NCI-H82 treated with DMSO at 0.1 percent for 48 hours (cell line): ENCODE data around the gene EFR3B.

ENCODE experiments used
- DNase-seq: peaks from one replicate; lab custom pipeline; 2025; ENCODE audit not compliant: unreplicated experiment; lab: John Stamatoyannopoulos, UW

Gene EFR3B

DNA sequence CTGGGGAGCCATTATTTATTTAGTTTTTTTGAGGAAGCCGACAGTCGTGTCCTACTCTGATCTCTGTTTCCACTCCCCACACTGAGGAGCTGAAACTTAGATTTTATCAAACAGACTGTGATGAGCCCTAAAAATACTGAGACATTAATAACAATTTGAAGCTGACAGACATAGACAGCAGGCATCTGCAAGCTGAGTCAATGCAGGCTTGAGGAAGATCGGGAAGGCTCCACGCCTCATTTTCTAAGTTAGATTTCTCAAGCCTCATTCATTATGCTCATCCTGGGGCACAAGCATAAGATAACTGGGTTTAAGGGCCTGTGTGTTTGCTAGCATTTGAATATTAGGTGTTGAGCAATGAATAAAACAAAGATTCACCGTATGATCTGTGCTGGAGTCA lies 26.3 kb downstream of the EFR3B start:
- no peak for DNase-seq

- no peak for DNase-seq
Observed at GRCh38 chr2:25071966-25072365, 30.1 kb downstream of the EFR3B start.

DNA sequence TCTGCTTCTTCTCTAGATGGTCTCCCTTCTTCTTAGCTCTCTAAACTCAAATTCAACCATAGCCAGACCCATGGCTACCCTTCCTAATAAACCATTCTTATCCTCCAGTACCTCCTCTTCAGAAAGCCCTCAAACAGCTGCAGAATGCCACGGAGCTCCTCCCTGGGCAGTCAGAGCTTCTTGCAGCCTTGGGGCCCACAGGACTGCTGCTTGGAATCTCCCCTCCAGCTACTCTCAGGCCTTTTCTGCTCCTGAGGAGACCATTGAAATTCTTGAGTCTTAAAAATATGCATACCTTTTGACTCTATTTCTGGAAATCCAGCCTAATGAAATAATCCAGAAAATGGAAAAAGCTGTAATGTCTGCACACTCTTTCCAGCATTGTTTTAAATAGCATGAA lies 30.7 kb downstream of the EFR3B start:
- DNase-seq, result no peak

DNA sequence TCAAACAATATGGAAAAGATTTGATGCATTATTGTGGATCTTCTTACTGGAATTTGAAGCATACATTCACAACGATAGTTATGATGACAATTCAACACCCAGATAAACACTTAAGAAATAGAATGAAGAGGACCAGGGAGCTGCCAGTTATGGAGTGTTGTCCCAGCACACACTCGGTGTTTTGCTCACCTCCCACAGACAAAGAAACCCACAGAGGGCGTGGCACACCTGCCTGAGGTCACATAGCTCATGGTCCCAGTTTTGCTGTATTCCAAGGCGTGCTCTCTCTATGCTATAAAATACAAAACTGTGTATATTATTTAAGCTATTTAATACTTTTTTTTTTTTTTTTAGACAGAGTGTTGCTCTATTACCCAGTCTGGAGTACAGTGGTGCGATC lies 31.1 kb downstream of the EFR3B start:
- DNase-seq, result no peak

- no peak for DNase-seq
Observed at GRCh38 chr2:25073914-25074313, 32.0 kb downstream of the EFR3B start.

DNA sequence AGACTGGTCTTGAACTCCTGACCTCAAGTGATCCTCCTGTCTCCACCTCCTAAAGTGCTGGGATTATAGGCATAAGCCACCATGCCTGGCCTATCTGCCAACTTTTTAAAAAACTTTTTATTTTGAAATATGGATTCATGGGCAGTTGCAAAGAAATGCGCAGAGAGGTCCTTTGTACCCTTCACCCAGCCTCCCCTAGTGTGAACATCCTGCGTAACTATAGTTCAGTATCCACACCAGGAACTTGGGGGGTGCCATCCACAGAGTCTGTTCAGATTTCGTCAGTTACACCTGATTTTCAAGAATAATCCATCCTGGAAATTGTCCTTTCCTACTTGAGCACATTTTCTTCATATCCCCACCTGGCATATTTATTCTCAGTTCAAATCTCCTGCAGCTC lies 33.0 kb downstream of the EFR3B start:
- no peak for DNase-seq

GRCh38 chr2:25076749-25077148 lies 34.9 kb downstream of the EFR3B start:
- peak; percentile 46 for DNase-seq

GRCh38 chr2:25077789-25078169 lies 35.9 kb downstream of the EFR3B start:
- DNase-seq, result no peak

DNA sequence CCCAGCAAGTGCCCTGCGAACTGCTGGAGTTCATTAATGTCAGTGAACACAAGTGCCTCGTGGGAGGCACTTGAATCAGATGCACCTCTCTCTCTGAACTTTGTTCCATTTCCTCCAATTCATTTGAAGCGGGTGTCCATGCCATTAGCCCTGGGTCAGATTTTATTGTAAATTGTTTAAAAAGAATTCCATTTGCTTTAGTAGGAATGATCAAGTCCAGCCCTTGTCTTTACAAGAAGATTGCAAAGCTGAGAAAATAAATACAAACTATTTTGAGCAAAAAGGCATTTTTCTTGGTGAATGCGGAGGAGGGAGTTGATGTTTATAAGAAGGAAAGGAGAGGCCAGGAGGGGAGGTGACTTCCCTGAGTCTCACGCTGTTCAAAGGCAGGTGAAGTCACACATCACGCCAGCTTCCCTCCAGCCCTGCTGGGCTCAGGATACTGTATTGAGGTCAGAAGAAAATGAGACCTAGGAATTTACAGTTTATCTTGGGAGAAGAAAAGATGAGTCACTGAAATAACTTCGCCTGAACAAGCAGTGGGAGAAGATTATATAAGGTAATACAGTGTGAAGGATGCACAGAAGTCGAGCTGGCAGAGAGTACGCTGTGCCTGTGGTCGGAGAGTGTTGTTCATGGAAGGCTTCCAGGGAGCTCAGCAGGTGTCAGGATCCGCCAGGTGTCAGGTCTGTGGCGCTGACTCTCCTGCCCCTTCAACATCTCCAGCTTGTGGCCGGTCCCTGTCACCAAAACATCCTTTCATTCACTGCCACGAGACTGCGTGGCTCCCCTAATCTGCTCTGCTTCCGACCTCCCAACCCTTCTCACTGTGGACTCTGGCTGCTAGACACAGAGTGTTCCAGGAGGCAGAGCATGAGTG lies 36.5 kb downstream of the EFR3B start:
- DNase-seq, result no peak

DNA sequence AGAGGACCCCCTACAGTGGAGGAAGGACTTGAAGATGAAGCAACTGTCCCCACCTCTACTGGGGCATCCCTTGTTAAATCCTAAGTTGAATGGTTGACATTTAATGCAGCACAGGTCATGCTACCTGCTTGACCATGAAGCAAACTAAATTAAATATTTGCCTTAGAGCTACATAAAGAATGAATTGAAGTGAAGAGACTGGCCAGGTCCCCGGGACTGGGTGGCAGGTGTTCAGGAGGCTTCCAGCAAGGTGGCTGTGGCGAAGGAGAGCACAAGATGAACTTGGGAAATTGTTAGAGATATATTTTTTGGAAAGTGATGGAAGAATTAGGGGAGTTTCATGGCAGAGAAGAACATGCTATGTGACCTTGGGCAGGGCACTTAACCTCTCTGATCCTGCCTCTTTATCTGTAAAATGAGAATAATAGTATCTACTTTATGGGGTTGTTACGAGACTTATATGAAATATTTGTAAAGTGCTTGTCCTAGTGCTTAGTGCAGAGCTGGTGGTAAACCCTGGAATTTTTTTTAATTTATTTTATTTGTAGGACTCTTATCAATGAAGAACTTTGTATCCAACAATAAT lies 37.3 kb downstream of the EFR3B start:
- no peak for DNase-seq

GRCh38 chr2:25081237-25081790 lies 39.4 kb downstream of the EFR3B start:
- DNase-seq, result no peak

DNA sequence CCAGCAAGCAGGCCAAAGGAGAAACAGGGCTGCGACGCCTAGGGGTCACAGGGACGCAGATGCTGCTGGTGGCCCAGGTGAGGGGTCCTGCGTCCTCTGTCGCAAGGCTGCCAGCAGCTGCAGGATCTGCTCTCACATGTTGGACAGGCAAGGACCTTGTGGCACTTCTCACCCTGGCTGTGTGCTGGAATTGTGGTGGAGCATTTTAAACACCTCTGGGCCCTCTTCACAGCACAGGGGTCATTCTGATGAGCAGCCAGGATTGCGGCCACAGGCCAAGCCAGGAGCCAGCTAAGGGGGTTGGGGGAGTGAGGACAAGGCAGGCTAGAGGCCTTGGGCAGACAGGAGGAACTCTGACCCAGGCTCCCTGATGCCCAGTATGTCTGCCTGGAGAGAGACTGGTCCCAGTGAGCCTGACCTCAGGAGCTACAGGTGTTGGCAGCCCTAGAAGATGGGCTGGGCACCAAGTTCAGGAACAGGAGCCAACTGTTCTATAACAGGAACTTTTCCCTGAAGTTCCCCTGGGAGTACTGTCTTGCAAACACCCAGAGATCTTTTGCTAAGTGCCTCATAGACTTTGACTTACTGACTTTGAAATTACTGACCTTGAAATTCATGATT lies 40.2 kb downstream of the EFR3B start:
- DNase-seq, result no peak

GRCh38 chr2:25085761-25086560 lies 44.1 kb downstream of the EFR3B start:
- DNase-seq, result no peak

- DNase-seq, result no peak
Observed at GRCh38 chr2:25088817-25089516, 47.1 kb downstream of the EFR3B start.

DNA sequence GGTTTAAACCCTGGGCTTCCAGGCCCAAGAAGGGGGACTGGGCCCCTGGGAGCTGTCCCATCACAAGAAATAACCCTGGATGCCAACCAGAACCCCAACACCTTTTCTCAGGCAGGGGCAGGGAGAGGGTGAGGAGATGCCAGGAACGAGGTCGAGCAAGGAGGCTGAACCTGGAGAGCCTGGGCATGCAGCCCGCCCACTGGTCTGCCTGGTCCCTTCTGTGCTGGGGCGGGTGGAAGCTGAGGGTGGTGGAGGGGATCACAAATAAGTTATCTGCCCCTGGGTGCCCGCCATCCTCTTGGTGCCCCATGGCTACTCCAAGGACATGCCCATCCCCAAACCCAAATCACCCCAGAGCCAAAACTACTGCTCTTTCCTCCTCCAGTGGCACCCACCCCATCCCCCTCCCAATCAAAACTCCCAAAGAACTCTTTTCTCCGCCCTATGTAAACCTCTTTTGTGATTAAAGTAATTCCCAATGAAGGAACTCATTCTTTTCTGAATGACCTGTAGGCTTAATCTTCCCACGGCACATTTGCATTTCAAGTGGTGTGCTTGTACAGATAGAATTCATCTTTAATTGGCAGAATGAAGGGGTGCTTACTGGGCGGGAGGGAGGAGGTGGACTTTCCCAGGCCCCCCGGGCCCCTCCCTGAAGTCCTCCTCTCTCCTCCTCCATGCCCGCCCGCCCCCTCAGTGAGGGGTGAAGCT lies 47.9 kb downstream of the EFR3B start:
- no peak for DNase-seq

DNA sequence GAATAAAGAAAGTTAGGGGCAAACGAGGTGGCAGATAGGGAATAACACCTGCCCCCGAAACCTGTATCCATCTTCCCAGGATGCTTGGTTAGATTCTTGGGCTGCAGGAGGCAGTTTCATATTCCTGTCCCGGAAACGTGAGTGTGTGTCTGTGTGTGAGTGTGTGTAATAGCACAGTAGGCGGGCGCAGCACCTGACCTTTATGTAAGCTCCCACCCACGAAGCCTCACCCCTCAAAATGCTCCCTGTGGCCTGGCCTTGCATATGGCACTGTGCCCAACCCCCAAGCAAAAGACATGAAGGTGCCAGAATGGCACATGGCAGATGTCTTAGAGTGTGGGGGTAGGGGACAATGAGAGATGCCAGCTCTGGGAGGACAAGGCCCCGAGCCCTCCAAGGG lies 48.9 kb downstream of the EFR3B start:
- DNase-seq, result no peak

GRCh38 chr2:25091265-25091664 lies 49.4 kb downstream of the EFR3B start:
- DNase-seq, result no peak

GRCh38 chr2:25098056-25098455 lies 56.2 kb downstream of the EFR3B start:
- DNase-seq, result no peak

DNA sequence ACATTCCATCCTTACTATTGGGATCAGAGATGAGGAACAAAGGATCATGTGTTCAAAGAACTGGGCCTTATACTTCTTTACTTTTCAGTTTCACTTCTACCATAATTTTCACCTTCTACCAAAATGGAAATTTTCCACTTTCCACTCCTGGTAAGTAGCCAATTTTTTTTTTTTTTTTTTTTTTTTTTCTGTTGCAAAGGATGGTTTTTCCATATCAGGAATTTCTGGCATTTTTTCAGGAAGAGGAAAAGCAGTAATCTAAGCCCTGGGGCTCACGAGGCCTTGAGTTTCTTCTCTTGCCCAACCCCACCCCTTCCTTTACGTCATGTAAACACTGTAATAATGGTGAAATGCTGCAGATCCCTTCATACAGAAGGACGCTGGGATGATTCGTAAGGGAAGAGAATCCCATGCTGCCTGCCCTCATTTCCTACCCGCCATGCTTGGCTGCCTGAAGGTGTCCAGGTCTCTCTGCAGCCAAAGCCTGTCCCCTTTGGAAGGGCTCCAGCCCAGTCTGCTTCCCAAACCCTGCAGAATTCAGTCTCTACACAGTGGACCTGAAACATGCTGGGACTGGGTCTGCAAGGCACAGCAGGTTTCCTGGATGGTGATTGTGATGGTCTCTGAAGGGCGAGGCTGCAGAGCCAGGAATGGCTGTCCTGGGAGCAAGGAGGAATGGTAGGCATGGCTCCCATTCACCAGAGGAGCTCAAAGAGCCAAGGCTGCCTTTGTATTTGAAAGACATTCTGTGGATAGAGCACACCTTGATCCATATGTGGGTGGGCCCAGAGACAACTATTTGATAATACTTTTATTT lies 57.0 kb downstream of the EFR3B start:
- no peak for DNase-seq
